GOT3 (cell line): Measurements from ENCODE around the gene KSR1.

Source experiments
- DNase-seq: peaks from one replicate; lab custom pipeline; 2025; ENCODE audit warnings: mixed read lengths; lab: John Stamatoyannopoulos, UW

The KSR1 gene

GRCh38 chr17:27569884-27570577 lies 113.8 kb downstream of the KSR1 start:
- no peak for DNase-seq

GRCh38 chr17:27570578-27570914 lies 114.3 kb downstream of the KSR1 start:
- DNase-seq = no peak

- DNase-seq = no peak
Measured at GRCh38 chr17:27571563-27572352, 115.5 kb downstream of the KSR1 start.

- DNase-seq = no peak
Measured at GRCh38 chr17:27572665-27573064, 116.4 kb downstream of the KSR1 start.

GRCh38 chr17:27573548-27573947 lies 117.3 kb downstream of the KSR1 start:
- DNase-seq = no peak

- no peak for DNase-seq
Measured at GRCh38 chr17:27573971-27574525, 117.8 kb downstream of the KSR1 start.

GRCh38 chr17:27575096-27575911 lies 119.1 kb downstream of the KSR1 start:
- DNase-seq = no peak

- DNase-seq = no peak
Measured at GRCh38 chr17:27575912-27576252, 119.6 kb downstream of the KSR1 start.

- no peak for DNase-seq
Measured at GRCh38 chr17:27576477-27577083, 120.3 kb downstream of the KSR1 start.

GRCh38 chr17:27577121-27577761 lies 121.0 kb downstream of the KSR1 start:
- no peak for DNase-seq

GRCh38 chr17:27577884-27578717 lies 121.9 kb downstream of the KSR1 start:
- no peak for DNase-seq

GRCh38 chr17:27578718-27579085 lies 122.5 kb downstream of the KSR1 start:
- DNase-seq = no peak

GRCh38 chr17:27579304-27579703 lies 123.1 kb downstream of the KSR1 start:
- no peak for DNase-seq

GRCh38 chr17:27579897-27580321 lies 123.7 kb downstream of the KSR1 start:
- DNase-seq = no peak

GRCh38 chr17:27581016-27581415 lies 124.8 kb downstream of the KSR1 start:
- no peak for DNase-seq

GRCh38 chr17:27582696-27583095 lies 126.4 kb downstream of the KSR1 start:
- no peak for DNase-seq

- DNase-seq = no peak
Measured at GRCh38 chr17:27585153-27585681, 129.0 kb downstream of the KSR1 start.

GRCh38 chr17:27585792-27586191 lies 129.5 kb downstream of the KSR1 start:
- no peak for DNase-seq

- DNase-seq = no peak
Measured at GRCh38 chr17:27586203-27586721, 130.0 kb downstream of the KSR1 start.

GRCh38 chr17:27588354-27588753 lies 132.1 kb downstream of the KSR1 start:
- no peak for DNase-seq
